ENCODE results near the gene TWF2.
"Not testable (repeated sequence)": the region's sequence is repeated elsewhere in the genome, so short reads cannot be mapped to it uniquely, and the experiment has no call there.

TWF2 gene

GRCh38 chr3:52238761-52239701 lies at the start of gene TWF2:
Gene TWF2 (minus strand): TSS chr3:52239158. CDS start chr3:52239016, 142 bp downstream.
- DNase-seq (ENCODE audit: low read depth): peak; percentile 88

DNA sequence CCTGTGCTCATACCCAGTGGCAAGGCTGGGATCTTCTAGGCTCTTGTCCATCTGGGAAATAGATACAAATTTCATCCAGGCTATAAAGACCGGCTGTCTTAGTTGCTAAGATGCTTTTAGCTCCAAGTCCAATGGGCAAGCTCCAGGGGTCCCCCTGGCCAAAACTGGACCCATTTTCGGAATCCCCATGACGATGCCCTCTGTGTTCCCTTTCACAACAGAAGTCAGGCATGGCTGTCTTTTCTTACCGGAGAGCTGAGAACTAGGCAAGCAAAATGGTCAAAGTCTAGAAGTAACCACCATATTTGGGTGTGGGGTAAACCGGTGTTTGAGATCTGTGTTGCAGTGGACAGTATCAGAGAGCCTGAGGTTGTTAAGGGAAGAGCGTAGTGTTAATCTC lies 49.7 kb upstream of the TWF2 start:
- DNase-seq (ENCODE audit: low read depth): no peak

DNA sequence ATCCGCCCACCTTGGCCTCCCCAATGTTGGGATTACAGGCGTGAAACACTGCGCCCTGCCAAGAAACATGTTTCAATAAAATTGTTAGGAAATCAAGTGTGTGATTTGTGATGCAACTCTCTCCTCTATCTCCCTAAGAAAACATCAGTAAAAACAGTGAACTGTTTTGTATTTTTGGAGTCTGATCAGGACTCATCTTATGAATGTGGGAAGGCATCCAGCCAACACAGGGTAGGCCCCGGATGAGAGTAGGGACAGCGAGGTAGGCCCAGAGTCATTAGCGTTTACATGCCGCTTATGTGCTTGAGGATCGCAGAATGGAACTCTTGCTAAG lies 47.8 kb upstream of the TWF2 start:
- no peak for DNase-seq (ENCODE audit: low read depth)

DNA sequence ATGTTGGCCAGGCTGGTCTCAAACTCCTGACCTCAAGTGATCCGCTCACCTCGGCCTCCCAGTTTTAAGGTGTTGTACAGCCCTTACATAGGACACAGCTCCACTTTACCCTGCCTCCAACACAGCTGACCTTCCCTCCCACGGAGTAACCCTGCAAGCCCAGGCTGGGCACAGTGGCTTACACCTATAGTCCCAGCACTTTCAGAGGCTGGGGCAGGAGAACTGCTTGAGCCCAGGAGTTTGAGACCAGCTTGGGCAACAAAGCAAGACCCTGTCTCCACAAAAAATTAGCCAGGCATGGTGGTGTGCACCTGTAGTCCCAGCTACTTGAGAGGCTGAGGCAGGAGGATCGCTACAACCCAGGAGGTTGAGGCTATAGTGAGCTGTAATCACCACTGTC lies 45.1 kb upstream of the TWF2 start:
- not testable (repeated sequence) for DNase-seq (ENCODE audit: low read depth)

DNA sequence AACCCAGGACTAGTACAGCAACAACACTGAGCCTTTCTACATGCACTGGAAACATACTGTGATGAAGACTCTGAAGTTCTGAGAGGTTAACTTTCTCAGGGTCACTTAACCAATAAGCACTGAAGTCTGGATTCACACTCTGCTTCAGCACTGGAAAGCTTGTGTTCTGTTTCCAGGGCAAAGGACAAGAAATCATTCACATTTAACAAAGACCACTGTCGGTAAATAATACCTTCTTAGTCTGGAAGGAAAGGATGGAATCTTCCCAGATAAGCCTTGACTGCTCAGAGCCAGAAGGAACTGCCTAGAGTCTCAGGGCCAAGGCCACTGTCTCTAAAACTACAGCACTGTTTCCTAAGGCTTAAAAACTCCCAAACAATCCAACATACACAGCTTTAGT lies 44.3 kb upstream of the TWF2 start:
- DNase-seq (ENCODE audit: low read depth): no peak

DNA sequence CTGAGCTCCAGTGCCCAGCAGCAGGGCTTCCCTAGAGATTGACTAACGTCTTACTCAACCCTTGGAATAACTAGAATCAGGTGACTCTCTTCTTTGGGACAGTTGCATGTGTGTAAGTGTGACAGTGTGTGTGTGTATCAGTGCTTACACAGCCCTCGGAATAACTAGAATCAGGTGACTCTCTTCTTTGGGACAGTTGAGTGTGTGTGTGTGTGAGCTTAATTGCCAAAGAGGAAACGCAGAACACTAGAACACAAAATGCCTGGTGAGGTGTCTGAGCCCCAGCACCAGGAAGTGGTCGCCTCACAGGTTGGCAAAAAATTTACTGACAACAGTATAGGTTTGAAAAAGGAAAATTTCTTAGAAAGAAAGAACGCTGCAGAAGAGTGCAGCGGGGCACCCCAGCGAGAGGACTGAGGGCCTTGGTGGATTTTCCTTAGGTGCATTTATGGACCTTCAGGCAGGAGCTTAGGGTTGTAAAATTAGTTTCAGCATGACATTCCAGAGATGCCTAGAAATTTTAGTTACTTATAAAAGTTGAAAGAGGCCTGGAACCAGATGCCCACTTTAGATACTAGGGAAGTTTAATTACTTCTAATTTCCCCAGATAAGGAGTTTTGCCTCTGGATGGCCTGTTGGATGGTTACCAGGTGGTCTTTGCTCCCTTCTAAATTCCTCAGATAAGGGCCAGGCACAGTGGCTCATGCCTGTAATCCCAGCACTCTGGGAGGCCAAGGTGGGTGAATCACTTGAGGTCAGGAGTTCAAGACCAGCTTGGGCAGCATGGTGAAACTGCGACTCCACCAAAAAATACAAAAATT lies 43.2 kb upstream of the TWF2 start:
- DNase-seq (ENCODE audit: low read depth): no peak

GRCh38 chr3:52280050-52280461 lies 41.1 kb upstream of the TWF2 start:
- no peak for DNase-seq (ENCODE audit: low read depth)

DNA sequence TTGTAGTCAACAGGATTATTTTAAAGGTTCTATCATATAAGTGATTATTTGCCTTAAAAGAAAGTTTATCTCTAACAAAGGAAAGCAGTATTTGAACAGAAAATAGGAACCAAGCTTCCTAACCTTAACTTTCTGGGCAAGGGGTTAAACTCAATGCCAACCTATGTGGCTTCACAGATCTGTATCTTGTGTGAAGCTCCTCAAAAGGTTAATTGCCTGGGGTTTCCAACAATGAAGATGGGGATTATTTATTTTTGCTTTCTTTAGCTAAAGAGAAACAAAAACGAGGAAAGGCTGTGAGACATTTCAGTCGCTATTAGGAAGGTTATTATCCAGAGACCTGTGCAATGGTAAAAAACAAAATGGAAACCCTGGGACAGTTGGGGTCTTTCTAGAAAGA lies 40.6 kb upstream of the TWF2 start:
- no peak for DNase-seq (ENCODE audit: low read depth)

GRCh38 chr3:52278510-52279069 lies 39.6 kb upstream of the TWF2 start, which contains the start of gene WDR82:
Gene WDR82 (minus strand): TSS chr3:52278649. CDS start chr3:52278361, 288 bp downstream.
- DNase-seq (ENCODE audit: low read depth): peak; percentile 99

DNA sequence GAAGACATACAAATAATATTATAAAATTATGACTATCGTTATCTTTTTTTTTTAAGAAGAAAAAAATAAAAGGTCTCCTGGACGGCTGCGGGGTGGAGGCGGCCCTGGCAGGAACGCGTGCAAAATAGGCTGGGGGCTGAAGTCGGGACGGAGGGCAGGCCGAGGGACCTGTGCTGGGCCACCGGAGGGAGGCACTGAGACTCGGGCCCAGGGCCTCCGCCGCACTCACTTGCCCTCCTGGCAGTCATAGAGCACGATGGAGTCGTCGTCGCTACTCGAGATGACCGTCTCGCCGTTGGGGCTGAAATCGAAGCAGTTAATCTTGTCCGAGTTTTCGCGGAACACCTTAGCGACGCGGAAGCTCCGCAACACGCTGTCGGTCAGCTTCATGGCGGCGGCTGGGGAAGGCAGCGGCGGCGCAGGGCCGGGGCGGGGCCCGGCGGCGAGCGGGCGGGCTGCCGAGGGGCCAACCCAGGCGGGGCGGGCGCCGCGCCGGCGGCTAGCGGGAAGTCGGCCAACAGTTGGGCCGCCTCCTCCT lies 39.1 kb upstream of the TWF2 start:
- DNase-seq (ENCODE audit: low read depth): no peak

DNA sequence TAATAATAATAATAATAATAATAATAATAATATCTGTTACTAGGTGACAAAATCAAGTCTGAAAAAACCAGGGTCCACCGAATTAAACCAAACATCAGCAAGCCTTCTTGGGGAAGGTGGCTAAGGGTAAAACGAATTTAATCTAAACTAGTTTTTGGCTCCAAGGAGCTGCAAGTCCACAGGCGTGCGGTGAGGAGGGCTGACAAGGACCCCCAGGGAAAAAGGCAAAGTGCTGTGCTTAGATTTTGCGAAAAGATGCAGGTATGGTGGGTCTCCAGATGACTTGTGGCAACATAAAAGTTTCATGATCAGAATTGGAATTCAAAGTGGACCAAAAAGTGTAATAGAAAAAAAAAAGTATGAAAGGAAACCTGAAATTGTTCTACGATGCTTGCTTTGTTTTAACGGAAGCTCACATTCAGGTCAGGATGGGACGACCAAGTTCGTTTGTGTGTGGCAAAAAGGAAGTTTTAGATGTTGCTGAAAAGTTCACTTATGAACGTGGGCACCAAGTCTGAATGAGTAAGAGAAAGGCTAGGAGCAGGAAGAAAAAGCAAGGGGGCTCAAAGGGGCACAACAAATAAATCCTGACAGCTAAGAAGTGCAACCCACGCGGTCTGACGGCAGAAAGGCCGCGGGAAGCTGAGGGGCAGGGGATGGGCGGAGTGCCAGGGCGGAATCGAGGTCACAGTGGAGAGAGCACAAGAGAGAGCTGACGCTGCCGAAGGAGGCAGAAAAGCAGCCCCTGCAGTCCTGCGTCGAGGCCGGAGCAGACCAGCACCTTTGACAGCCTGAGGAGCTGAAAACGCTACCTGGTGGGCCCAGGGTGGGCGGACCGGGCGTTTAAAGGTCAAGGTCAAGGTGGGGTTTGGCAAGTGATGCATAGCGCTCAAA lies 38.4 kb upstream of the TWF2 start:
- DNase-seq (ENCODE audit: low read depth): peak; percentile 80

- not testable (repeated sequence) for DNase-seq (ENCODE audit: low read depth)
Measured at GRCh38 chr3:52274781-52275180, 35.8 kb upstream of the TWF2 start.

GRCh38 chr3:52272831-52273230 lies 33.9 kb upstream of the TWF2 start:
- DNase-seq (ENCODE audit: low read depth): no peak

- not testable (repeated sequence) for DNase-seq (ENCODE audit: low read depth)
Measured at GRCh38 chr3:52272172-52272571, 33.2 kb upstream of the TWF2 start.

DNA sequence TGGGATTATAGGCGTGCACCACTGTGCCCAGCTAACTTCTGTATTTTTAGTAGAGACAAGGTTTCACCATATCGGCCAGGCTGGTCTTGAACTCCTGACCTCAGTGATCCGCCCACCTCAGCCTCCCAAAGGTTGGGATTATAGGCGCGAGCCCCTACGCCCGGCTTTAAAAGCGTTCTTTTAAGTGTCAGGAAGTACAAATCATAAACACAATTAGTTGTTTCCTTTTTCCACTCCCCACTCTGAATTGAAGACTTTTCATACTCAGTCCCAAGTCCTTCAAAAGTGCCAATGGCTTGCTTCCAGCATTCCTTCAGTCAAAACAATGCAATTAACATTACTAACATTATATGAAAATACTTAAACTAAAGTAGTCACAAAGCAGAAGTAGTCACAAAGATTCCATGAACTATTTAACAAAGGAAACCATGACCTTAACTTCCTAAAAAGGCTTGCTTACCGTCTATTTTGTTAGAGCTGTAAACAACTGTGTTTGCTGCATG lies 31.3 kb upstream of the TWF2 start:
- DNase-seq (ENCODE audit: low read depth): no peak

DNA sequence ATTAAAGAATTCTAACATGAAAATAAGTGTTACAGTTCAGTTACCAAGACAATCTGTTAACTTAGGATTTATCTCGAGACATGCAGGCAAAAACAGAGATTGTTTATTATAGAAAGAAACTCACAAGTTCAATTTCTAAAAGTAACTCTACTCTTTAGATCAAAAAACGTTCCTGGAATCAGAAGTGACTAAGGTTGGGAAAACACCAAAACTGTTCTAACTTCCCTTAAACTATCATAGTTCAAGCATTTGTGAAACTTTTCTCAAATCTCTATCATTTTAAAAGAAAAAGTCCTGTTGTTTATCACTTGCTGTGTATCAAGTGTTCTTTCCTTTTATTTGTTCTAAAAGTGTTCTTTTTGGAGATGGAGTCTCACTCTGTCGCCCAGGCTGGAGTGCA lies 30.8 kb upstream of the TWF2 start:
- DNase-seq (ENCODE audit: low read depth): no peak

GRCh38 chr3:52268036-52268435 lies 29.1 kb upstream of the TWF2 start:
- peak; percentile 36 for DNase-seq (ENCODE audit: low read depth)

GRCh38 chr3:52265387-52265786 lies 26.4 kb upstream of the TWF2 start:
- no peak for DNase-seq (ENCODE audit: low read depth)

DNA sequence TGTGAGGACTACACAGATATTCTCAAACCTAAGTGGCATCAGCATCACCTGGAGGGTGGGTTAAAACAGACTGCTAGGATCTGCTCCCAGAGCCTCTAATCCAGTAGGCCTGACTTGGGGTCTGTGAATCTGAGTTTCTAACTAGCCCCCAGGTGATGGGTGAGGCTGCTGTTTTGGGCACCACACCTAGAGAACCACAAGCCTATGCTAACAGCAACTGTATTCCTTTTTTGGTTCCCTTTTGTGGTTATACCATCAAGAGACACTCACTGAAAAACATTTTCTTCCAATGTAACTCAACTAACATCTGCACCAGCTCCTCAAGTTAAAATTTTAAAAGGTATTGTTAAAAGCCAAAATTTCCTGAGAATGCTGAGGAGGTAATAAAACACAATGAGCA lies 23.5 kb upstream of the TWF2 start:
- no peak for DNase-seq (ENCODE audit: low read depth)

DNA sequence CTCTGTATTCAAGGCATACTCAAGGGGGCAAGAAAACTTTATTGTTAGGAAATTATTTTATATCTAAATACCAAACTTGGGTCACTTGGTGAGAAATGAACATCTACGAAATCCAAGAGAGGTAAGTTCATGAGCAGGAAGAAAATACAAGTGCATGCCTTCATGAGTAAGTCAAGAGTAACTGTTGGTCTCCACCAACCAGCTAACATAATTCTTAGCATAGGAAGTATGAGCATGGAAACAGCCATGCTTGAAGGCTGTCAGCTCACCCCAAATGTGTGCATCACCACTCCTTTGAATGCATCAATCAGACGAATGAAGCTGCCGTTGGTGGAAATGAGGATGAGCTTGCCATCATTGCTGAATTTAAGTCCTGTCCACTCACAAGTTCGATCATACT lies 20.5 kb upstream of the TWF2 start:
- DNase-seq (ENCODE audit: low read depth): no peak

GRCh38 chr3:52259035-52259434 lies 20.1 kb upstream of the TWF2 start:
- no peak for DNase-seq (ENCODE audit: low read depth)
